GM12878 (cell line): ENCODE data around the gene RASSF6. TPM values are rescaled to one million over a fixed set of nuclear protein-coding genes. Genes with fewer than 3 reads are reported as not detected.
A peak's percentile ranks its signal among the peaks of the same experiment; 100 is the strongest.

Source experiments
- ATAC-seq: fragments of 200-7000 bp; cut with Tn5 transposase; 3 replicates; pipeline ENCODE4 v1.9.1; 2020; ENCODE audit warnings: mild to moderate bottlenecking, moderate library complexity
- BruUV-seq: library from RNA; stranded (reverse); fragments of 400-500 nt; replicated peaks from 2 replicates; lab custom pipeline; 2021; lab: Mats Ljungman, UMichigan
- CTCF ChIA-PET: fragments of 300-600 bp; sonication (Branson Sonifier 250); formaldehyde crosslinking; extraction: SDS; loops from one replicate; lab custom pipeline; 2021; ENCODE audit warnings: inconsistent platforms; lab: Yijun Ruan, JAX
- POLR2A ChIA-PET: fragments of 350-600 bp; formaldehyde crosslinking; extraction: SDS; loops from one replicate; lab custom pipeline; 2021; ENCODE audit warnings: inconsistent platforms; lab: Charles Lee
- RAD21 ChIA-PET: fragments of 300-600 bp; sonication (Branson Sonifier 250); formaldehyde crosslinking; loops from one replicate; lab custom pipeline; 2023; ENCODE audit warnings: antibody characterized with exemption; ENCODE audit not compliant: unreplicated experiment; lab: Charles Lee
- SMC1A ChIA-PET: fragments of 300-600 bp; sonication (Branson Sonifier 250); formaldehyde crosslinking; loops from one replicate; lab custom pipeline; 2023; ENCODE audit not compliant: unreplicated experiment, uncharacterized antibody; lab: Charles Lee
- DNase-seq: peaks from one replicate; pipeline ENCODE4 v3.0.0-alpha.2; 2011; ENCODE audit warnings: low read depth, low spot score
- FAIRE-seq: peaks from 3 replicates; lab custom pipeline; 2011; peaks lifted over from hg19 to GRCh38; lab: Jason Lieb, UNC
- H2AFZ ChIP-seq: 2 replicates; pipeline ENCODE4 v1.6.0; 2011; ENCODE audit warnings: low read depth, low read length, control low read depth; ENCODE audit not compliant: control insufficient read depth
- H3K27ac ChIP-seq: 2 replicates; pipeline ENCODE4 v1.5.1; 2011; ENCODE audit warnings: control low read depth; ENCODE audit not compliant: control insufficient read depth, insufficient read depth
- H3K27me3 ChIP-seq, 2 experiments: replicated peaks in 1 of 2; 2 replicates each; pipeline versions ENCODE4 v1.6.0 to v1.6.1; 2011; ENCODE audit warnings: low read length in 1 of 2; ENCODE audit not compliant: control insufficient read depth in 2 of 2, insufficient read depth in 2 of 2
- H3K36me3 ChIP-seq, 2 experiments: 2 replicates each; pipeline ENCODE4 v1.5.1; 2011; ENCODE audit warnings: low read length in 1 of 2; ENCODE audit not compliant: control insufficient read depth in 2 of 2, insufficient read depth in 2 of 2
- H3K4me1 ChIP-seq: 2 replicates; pipeline ENCODE4 v1.6.1; 2011; ENCODE audit warnings: mild to moderate bottlenecking, low read length, moderate library complexity, mixed read lengths; ENCODE audit not compliant: control insufficient read depth, insufficient read depth
- H3K4me2 ChIP-seq: 2 replicates; pipeline ENCODE4 v1.6.0; 2011; ENCODE audit warnings: control low read depth; ENCODE audit not compliant: control insufficient read depth, insufficient read depth
- H3K4me3 ChIP-seq: fragments of 200-600 bp; sonication (generic); 2 replicates; pipeline ENCODE4 v1.5.1; 2016
- H3K79me2 ChIP-seq: 2 replicates; pipeline ENCODE4 v1.6.0; 2011; ENCODE audit warnings: low read length; ENCODE audit not compliant: control insufficient read depth, insufficient read depth
- H3K9ac ChIP-seq: 2 replicates; pipeline ENCODE4 v1.8.0; 2011; ENCODE audit warnings: low read length, control low read depth, mixed read lengths; ENCODE audit not compliant: control insufficient read depth, insufficient read depth
- H3K9me3 ChIP-seq: replicated peaks from 3 replicates; pipeline ENCODE4 v1.5.1; 2011; ENCODE audit warnings: mild to moderate bottlenecking, low read length; ENCODE audit not compliant: control insufficient read depth, insufficient read depth
- H4K20me1 ChIP-seq: 2 replicates; pipeline ENCODE4 v1.6.0; 2011; ENCODE audit not compliant: control insufficient read depth, insufficient read depth
- CHD4 ChIP-seq: fragments of 200-600 bp; sonication (generic); IDR thresholded peaks from 2 replicates; pipeline ENCODE4 v1.6.1; 2016; ENCODE audit warnings: mild to moderate bottlenecking
- HDAC2 ChIP-seq: fragments of 200-600 bp; sonication (generic); IDR thresholded peaks from 2 replicates; pipeline ENCODE4 v1.6.1; 2017
- KLF5 ChIP-seq: fragments of 450-650 bp; IDR thresholded peaks from 2 replicates; pipeline ENCODE4 v1.6.1; 2014; ENCODE audit warnings: mild to moderate bottlenecking; ENCODE audit not compliant: partially characterized antibody
- NBN ChIP-seq: fragments of 450-650 bp; IDR thresholded peaks from 2 replicates; pipeline ENCODE4 v1.6.1; 2016
- NKRF ChIP-seq: fragments of 450-650 bp; conservative IDR thresholded peaks from 2 replicates; pipeline ENCODE4 v1.6.1; 2017; ENCODE audit warnings: mild to moderate bottlenecking, moderate library complexity
- SMARCA5 ChIP-seq: fragments of 450-650 bp; IDR thresholded peaks from 2 replicates; pipeline ENCODE4 v1.6.1; 2017; ENCODE audit warnings: mild to moderate bottlenecking
- TCF12 ChIP-seq: IDR thresholded peaks from 2 replicates; pipeline ENCODE4 v1.6.1; 2011; ENCODE audit warnings: low read depth, mild to moderate bottlenecking, low read length
- ZNF217 ChIP-seq: fragments of 450-650 bp; IDR thresholded peaks from 2 replicates; pipeline ENCODE4 v1.6.1; 2017; ENCODE audit warnings: antibody characterized with exemption, mild to moderate bottlenecking
- in situ Hi-C: fragments of 300-500 bp; cut with MboI; formaldehyde crosslinking; loops from 9 replicates; pipeline ENCODE4 v1.14.3; 2018; ENCODE audit warnings: mixed read lengths
- intact Hi-C: fragments of 100-400 bp; cut with micrococcal nuclease; formaldehyde crosslinking; loops from one replicate; pipeline ENCODE4 v1.14.2; 2022; ENCODE audit not compliant: unreplicated experiment
- polyA plus RNA-seq, 11 experiments: library from polyadenylated mRNA; depleted of rRNA in 4 of 11; unstranded in 6 of 11; stranded (reverse) in 5 of 11; fragments of >200 nt; fragmentation: Nextera tagmentation in 4 of 11; fragmentation: Illumina TruSeq in 1 of 11; extraction: Ambion mirVana in 4 of 11; extraction: Trizol in 1 of 11; gene quantifications; 1 replicate in 1 of 11; 2 replicates in 10 of 11; pipeline versions ENCODE4 v1.2.1 to v1.2.3, GENCODE V29; 2011 to 2016; ENCODE audit warnings: inconsistent platforms in 2 of 11, missing spikeins in 2 of 11, low read depth in 1 of 11
- total RNA-seq, 4 experiments: library from RNA; depleted of rRNA in 3 of 4; stranded (reverse); fragments of >200 nt in 3 of 4; fragmentation: Illumina TruSeq in 1 of 4; extraction: Trizol in 1 of 4; gene quantifications; 2 replicates each; pipeline versions ENCODE4 v1.2.1 to v1.2.3, GENCODE V29; 2013 to 2021

Gene RASSF6
- total and polyA plus RNA-seq, 10 of the 15 experiments (the other 5 are each of a cell fraction or from before 2014, with no cell fraction given): 0.28 to 2.9 (median 0.54) TPM

GRCh38 chr4:73597594-73597993 lies 22.6 kb downstream of the RASSF6 start:
- in situ Hi-C loops: no loop called here

More at GRCh38 chr4:73597594-73597993, 22.6 kb downstream of the RASSF6 start:
- SMC1A ChIA-PET: interaction anchor here (0.7 to 7.4 kb wide), 8 partner anchors 9 to 79 kb away, joined by 3 to 146 read pairs (median 4); partner anchors contain the start of gene RASSF6
- H3K4me1 ChIP-seq: peaks cover 3% of the 10 kb centered on the region; the same call in 1 of the 2 replicates
- CTCF ChIA-PET: interaction anchor here (0.6 to 7.4 kb wide), 9 partner anchors 9 to 76 kb away, joined by 3 to 149 read pairs (median 14); partner anchors contain the start of gene RASSF6
- H3K27me3 ChIP-seq: no peaks in the 10 kb centered on the region
- DNase-seq (no peak), ATAC-seq (no peak), FAIRE-seq (no peak)
- H3K36me3 ChIP-seq: no peaks in the 10 kb centered on the region
- intact Hi-C loops: loop anchor here (10.0 kb wide), 1 partner anchor 343 kb away; the partner anchor contains the start of gene ANKRD17
- no peak overlapping the region for H2AFZ ChIP-seq
- no peaks in the 10 kb centered on the region for H3K79me2 ChIP-seq
- BruUV-seq: no TSS peak
- H3K27ac ChIP-seq: no peak overlapping the region
- H4K20me1 ChIP-seq: no peaks in the 10 kb centered on the region
- no peak overlapping the region for H3K4me3 ChIP-seq
- no peak overlapping the region for H3K4me2 ChIP-seq
- RAD21 ChIA-PET: interaction anchor here (0.6 to 5.4 kb wide), 5 partner anchors 9 to 389 kb away, joined by 3 to 21 read pairs (median 4); no protein-coding TSS in a partner anchor
- H3K9ac ChIP-seq: no peak overlapping the region
- POLR2A ChIA-PET: interaction anchor here (0.7 to 1.5 kb wide), 3 partner anchors 10 to 57 kb away, joined by 3 to 5 read pairs (median 5); no protein-coding TSS in a partner anchor
- H3K9me3 ChIP-seq: peaks cover 3% of the 10 kb centered on the region; the same call in 2 of the 3 replicates
- TF ChIP-seq KLF5 (peak; percentile 26), NBN (0 out of 2 replicates have a peak, but pooled peaks have one; percentile 9), ZNF217 (peak; percentile 93), NKRF (0 out of 2 replicates have a peak, but pooled peaks have one; percentile 31), TCF12 (no peak), CHD4 (no peak), HDAC2 (no peak), SMARCA5 (peak; percentile 80; the same call in 1 of the 2 replicates)
